Effector memory CD4-positive, alpha-beta T cell (primary cell): ENCODE data around the gene MYT1.

Experiments used
- DNase-seq, 3 donors: peaks; one replicate each; pipeline ENCODE4 v3.0.0-alpha.2; 2020
- H3K27ac ChIP-seq: 2 replicates; pipeline ENCODE4 v1.7.0; 2013; ENCODE audit warnings: mild to moderate bottlenecking, low read length, moderate library complexity; ENCODE audit not compliant: insufficient read depth, poor library complexity, severe bottlenecking
- H3K27me3 ChIP-seq: replicated peaks from 2 replicates; pipeline ENCODE4 v1.7.0; 2013; ENCODE audit warnings: mild to moderate bottlenecking, low read length; ENCODE audit not compliant: insufficient read depth, control insufficient read depth, poor library complexity, severe bottlenecking
- H3K36me3 ChIP-seq: 2 replicates; pipeline ENCODE4 v1.7.0; 2013; ENCODE audit warnings: mild to moderate bottlenecking, low read length, moderate library complexity; ENCODE audit not compliant: control insufficient read depth, insufficient read depth
- H3K4me1 ChIP-seq: 2 replicates; pipeline ENCODE4 v1.7.0; 2013; ENCODE audit warnings: low read length, mild to moderate bottlenecking; ENCODE audit not compliant: control insufficient read depth, insufficient read depth, poor library complexity, severe bottlenecking
- H3K4me3 ChIP-seq: 2 replicates; pipeline ENCODE4 v1.7.0; 2013; ENCODE audit warnings: low read length, low read depth, mild to moderate bottlenecking; ENCODE audit not compliant: insufficient read depth, poor library complexity, severe bottlenecking
- H3K9me3 ChIP-seq: 2 replicates; pipeline ENCODE4 v1.7.0; 2013; ENCODE audit warnings: mild to moderate bottlenecking, low read length, moderate library complexity; ENCODE audit not compliant: control insufficient read depth

Gene MYT1

GRCh38 chr20:64139199-64140060, 24.8 kb upstream of the MYT1 start:
- Histone ChIP-seq H3K27me3 (no peaks in the 10 kb centered on the region), H3K4me1 (no peaks in the 10 kb centered on the region), H3K36me3 (no peaks in the 10 kb centered on the region), H3K4me3 (no peak overlapping the region), H3K9me3 (no peaks in the 10 kb centered on the region), H3K27ac (no peak overlapping the region)
- no peak for DNase-seq

GRCh38 chr20:64140061-64140931, 24.0 kb upstream of the MYT1 start:
- Histone ChIP-seq H3K4me3 (no peak overlapping the region), H3K4me1 (no peaks in the 10 kb centered on the region), H3K9me3 (peaks cover 3% of the 10 kb centered on the region), H3K27ac (no peak overlapping the region), H3K27me3 (no peaks in the 10 kb centered on the region), H3K36me3 (no peaks in the 10 kb centered on the region)
- DNase-seq: no peak

GRCh38 chr20:64140956-64141355, 23.3 kb upstream of the MYT1 start:
- no peak overlapping the region for H3K4me3 ChIP-seq
- H3K36me3 ChIP-seq: no peaks in the 10 kb centered on the region
- no peak overlapping the region for H3K27ac ChIP-seq
- no peaks in the 10 kb centered on the region for H3K4me1 ChIP-seq
- peaks cover 4% of the 10 kb centered on the region for H3K9me3 ChIP-seq
- H3K27me3 ChIP-seq: no peaks in the 10 kb centered on the region
- no peak for DNase-seq

DNA sequence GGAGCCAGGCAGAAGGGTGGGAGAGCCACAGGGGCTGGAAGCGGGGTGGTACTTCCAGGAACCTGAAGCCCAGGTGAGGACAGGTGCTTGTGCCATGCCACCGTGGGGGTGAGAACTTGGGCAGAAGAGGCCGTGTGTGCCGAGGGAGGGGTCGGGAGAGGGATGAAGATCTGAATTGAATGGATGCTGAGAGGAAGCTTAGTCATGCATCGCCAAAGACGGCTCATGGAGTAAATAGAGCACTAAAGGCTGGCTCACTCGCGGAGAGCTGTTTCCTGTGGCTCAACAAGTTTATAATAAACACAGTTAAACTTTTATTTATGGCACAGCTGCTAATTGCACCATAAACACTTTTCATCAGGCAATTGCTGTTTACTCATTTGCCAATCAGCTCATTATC, 21.7 kb upstream of the MYT1 start:
- Histone ChIP-seq H3K36me3 (no peaks in the 10 kb centered on the region), H3K9me3 (peaks cover 4% of the 10 kb centered on the region), H3K27me3 (no peaks in the 10 kb centered on the region), H3K4me1 (no peaks in the 10 kb centered on the region), H3K27ac (no peak overlapping the region), H3K4me3 (no peak overlapping the region)
- DNase-seq: no peak

DNA sequence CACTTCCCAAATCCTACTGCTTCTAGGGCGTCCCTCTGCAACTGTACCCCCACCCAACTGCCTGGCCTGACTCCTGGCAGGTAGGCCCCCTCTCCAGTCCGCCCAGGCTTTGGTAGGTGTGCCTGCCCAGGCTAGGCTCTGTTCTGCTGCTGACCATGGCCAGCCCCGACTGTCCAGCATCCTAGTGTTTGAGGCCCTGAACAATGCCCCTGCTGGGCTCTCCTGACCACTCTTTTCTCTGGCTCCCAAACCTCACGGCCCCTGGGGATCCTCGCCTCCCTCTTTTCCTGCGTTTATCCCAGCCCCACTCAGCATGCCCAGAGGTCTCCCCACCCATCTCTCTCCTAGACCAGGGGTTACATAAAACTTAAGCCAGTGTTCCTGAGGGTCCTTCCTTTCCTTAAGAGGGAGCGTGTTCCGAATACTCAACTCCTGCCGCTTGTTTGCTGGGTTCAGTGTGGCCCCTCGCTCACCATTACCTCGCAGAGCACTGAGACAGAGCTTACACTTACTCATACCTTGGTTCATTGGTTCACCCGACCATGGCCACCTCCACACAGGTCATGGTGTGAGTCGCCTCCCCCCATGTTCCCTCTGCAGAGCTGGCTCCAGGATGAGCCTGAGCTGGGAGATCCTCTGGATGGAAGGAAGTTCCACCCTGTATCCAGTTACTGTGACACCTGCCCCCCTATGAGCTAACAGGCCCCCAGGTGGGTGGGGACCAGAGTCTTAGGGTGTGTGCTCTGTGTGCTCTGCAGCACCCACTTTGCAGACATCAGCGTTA, 21.0 kb upstream of the MYT1 start:
- no peak overlapping the region for H3K27ac ChIP-seq
- no peaks in the 10 kb centered on the region for H3K36me3 ChIP-seq
- no peaks in the 10 kb centered on the region for H3K4me1 ChIP-seq
- no peaks in the 10 kb centered on the region for H3K27me3 ChIP-seq
- DNase-seq: no peak
- H3K9me3 ChIP-seq: peaks cover 4% of the 10 kb centered on the region
- no peak overlapping the region for H3K4me3 ChIP-seq

GRCh38 chr20:64144144-64144912, 19.9 kb upstream of the MYT1 start:
- Histone ChIP-seq H3K27ac (no peak overlapping the region), H3K36me3 (no peaks in the 10 kb centered on the region), H3K4me1 (no peaks in the 10 kb centered on the region), H3K27me3 (no peaks in the 10 kb centered on the region), H3K4me3 (no peak overlapping the region), H3K9me3 (peaks cover 4% of the 10 kb centered on the region)
- DNase-seq: no peak

GRCh38 chr20:64145458-64146300, 18.6 kb upstream of the MYT1 start:
- H3K4me1 ChIP-seq: no peaks in the 10 kb centered on the region
- H3K27me3 ChIP-seq: no peaks in the 10 kb centered on the region
- H3K4me3 ChIP-seq: no peak overlapping the region
- no peak for DNase-seq
- H3K27ac ChIP-seq: no peak overlapping the region
- H3K9me3 ChIP-seq: peaks cover 4% of the 10 kb centered on the region
- no peaks in the 10 kb centered on the region for H3K36me3 ChIP-seq

- Histone ChIP-seq H3K36me3 (no peaks in the 10 kb centered on the region), H3K9me3 (peaks cover 4% of the 10 kb centered on the region)
- no peak for DNase-seq
Observed at GRCh38 chr20:64146301-64146935, 17.8 kb upstream of the MYT1 start.

More at GRCh38 chr20:64146301-64146935, 17.8 kb upstream of the MYT1 start:
- no peak overlapping the region for H3K4me3 ChIP-seq
- H3K4me1 ChIP-seq: no peaks in the 10 kb centered on the region
- no peak overlapping the region for H3K27ac ChIP-seq
- H3K27me3 ChIP-seq: no peaks in the 10 kb centered on the region
